ENCODE results near the gene SH3YL1. TPM values are rescaled to one million over a fixed set of nuclear protein-coding genes. Genes with fewer than 3 reads are reported as not detected.
"Not testable (repeated sequence)": the region's sequence is repeated elsewhere in the genome, so short reads cannot be mapped to it uniquely, and the experiment has no call there.

SH3YL1 gene
- total RNA-seq, 2 donors from 2014 or later = 72.4 to 117 TPM

- H3K27ac ChIP-seq; H3K27me3 ChIP-seq (replicated peaks; ENCODE audit: insufficient read depth); H3K9me3 ChIP-seq; DNase-seq (ENCODE audit: low spot score); H3K4me3 ChIP-seq; H3K4me1 ChIP-seq (replicated peaks); intact Hi-C loops (cut with DNase I); H3K36me3 ChIP-seq: not testable (repeated sequence)
- WGBS = 80% methylated on average over 9 of the region's 9 CpGs
- TF ChIP-seq, protein P1, sequence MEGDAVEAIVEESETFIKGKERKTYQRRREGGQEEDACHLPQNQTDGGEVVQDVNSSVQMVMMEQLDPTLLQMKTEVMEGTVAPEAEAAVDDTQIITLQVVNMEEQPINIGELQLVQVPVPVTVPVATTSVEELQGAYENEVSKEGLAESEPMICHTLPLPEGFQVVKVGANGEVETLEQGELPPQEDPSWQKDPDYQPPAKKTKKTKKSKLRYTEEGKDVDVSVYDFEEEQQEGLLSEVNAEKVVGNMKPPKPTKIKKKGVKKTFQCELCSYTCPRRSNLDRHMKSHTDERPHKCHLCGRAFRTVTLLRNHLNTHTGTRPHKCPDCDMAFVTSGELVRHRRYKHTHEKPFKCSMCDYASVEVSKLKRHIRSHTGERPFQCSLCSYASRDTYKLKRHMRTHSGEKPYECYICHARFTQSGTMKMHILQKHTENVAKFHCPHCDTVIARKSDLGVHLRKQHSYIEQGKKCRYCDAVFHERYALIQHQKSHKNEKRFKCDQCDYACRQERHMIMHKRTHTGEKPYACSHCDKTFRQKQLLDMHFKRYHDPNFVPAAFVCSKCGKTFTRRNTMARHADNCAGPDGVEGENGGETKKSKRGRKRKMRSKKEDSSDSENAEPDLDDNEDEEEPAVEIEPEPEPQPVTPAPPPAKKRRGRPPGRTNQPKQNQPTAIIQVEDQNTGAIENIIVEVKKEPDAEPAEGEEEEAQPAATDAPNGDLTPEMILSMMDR (IDR thresholded peaks at IDR 0.05) = peak in 1 of 4 experiments; percentile 7
These were observed 91.7 kb downstream of the SH3YL1 start for GRCh38 chr2:172120-172519.

GRCh38 chr2:169741-170140, 94.1 kb downstream of the SH3YL1 start:
- H3K27ac ChIP-seq = no peak overlapping the region
- H3K36me3 ChIP-seq = no peaks in the 10 kb centered on the region
- H3K4me3 ChIP-seq = no peak overlapping the region
- H3K4me1 ChIP-seq (replicated peaks) = no peaks in the 10 kb centered on the region
- no peaks in the 10 kb centered on the region for H3K27me3 ChIP-seq (replicated peaks; ENCODE audit: insufficient read depth)
- 70% methylated on average over 3 of the region's 3 CpGs for WGBS
- TF ChIP-seq, protein P1 (IDR thresholded peaks at IDR 0.05) = no peak
- no peak for TF ChIP-seq POLR2A (IDR thresholded peaks at IDR 0.05)
- no peak for TF ChIP-seq POLR2AphosphoS5 (IDR thresholded peaks at IDR 0.05)
- no peak for DNase-seq (ENCODE audit: low spot score)
- intact Hi-C loops (cut with DNase I) = no loop called here
- H3K9me3 ChIP-seq = no peaks in the 10 kb centered on the region

Other genes with a start within 250 kb of the SH3YL1 start
- gene FAM110C, start 217.5 kb downstream of the SH3YL1 start, total RNA-seq = 10 to 100 TPM in 1 of 2 donors, 1 to 10 TPM in 1; 7.3 to 17.7 TPM
- 100 to 1,000 TPM in 1 of 2 donors, 10 to 100 TPM in 1; 96.9 to 116 TPM for gene ACP1, start 915 bp upstream of the SH3YL1 start, total RNA-seq
- gene ALKAL2, start 24.1 kb upstream of the SH3YL1 start, total RNA-seq = 10 to 100 TPM in 1 of 2 donors, 1 to 10 TPM in 1; 2.6 to 22.6 TPM

Data from prostate gland (tissue), 2 donors.